Dedifferentiated amniotic fluid mesenchymal stem cell (primary cell): ENCODE data around the gene CRPPA.
"Not testable (repeated sequence)": the region's sequence is repeated elsewhere in the genome, so short reads cannot be mapped to it uniquely, and the experiment has no call there.

Source experiments
- DNase-seq: peaks from one replicate; pipeline ENCODE4 v3.0.0-alpha.2; 2016; ENCODE audit errors: extremely low spot score

Gene CRPPA

DNA sequence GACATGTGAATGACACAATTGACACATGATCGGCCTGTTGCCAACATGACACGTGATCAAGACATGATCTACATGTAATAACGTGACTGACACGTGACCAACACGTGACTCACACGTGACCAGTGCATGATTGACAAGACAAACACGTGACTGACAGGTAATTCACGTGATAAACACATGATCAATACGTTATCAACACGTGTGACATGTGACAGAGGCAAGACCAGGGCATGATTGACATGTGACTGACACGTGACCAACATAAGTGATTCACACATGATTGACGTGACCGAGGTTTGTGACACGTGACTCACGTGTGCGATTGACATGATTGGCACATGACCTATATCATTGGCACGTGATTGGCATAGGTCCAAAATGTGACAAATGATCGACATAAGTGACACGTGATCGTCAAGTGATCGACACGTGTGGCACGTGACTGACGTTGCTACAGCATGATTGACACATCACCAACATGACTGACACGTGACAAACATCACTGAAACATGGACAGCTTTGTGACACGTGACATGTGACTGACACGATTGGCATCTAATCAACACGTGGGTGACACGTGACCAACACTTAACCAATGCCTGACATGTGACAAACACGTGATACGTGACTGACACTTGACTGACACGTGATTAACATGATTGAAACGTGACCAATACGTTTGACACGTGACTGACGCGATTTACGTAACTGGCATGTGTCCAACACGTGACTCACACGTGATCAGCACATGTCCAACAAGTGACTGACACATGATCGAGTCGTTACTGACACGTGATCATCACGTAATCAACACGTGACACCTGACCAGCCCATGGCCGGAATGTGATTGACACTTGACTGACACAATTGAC lies 23.0 kb downstream of the CRPPA start:
- DNase-seq, result no peak

DNA sequence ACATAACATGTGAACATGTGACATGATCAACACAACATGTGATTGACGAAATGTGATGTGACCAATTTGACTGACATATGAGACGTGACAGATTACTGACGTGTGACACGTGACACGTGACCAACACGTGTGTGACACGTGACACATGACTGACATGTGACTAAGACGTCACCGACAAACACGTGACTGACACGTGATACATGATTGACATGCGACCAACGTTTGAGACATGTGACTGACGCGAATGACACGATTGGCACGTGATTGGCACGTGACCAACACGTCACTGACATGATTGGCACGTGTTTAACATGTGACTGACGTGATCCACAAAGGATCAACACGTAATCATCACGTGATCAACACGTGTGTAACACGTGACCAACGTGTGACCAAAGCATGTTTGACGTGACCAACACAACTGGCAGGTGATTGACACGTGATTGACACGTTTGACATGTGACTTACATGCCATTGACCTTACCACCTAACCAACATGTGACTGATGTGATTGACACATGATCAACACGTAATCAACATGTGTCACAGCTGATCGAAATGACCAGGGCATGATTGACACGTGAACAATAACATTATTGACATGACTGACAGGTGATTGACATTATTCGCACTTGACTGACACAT lies 23.7 kb downstream of the CRPPA start:
- no peak for DNase-seq

DNA sequence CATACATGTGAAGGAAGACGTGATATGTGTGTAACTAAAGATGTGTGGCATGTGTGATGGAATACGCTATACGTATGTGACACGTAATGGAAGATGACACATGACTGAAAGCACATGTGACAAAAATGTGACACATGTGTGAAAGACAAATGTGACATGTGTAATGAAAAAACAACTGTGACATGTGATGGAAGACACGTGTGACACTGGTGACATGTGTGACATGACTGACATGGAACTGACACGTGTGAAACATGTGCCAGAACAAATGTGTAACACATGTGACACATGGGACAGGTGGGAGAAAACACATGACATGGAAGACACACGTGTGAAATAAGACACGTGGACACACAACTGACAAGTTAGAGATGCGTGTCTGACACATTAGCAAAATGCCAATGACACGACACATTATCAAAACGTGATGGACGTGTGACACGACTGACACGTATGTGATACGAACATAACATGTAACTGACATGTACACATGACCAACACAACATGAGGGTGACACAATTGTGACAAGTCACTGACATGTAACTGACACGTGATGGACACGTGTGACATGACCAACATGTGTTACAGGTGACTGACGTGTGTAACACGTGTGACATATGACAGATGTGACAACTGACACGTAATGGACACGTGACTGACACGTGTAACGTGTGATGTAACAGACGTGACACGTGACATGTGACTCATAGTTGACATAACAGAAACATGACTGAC lies 24.4 kb downstream of the CRPPA start:
- no peak for DNase-seq

DNA sequence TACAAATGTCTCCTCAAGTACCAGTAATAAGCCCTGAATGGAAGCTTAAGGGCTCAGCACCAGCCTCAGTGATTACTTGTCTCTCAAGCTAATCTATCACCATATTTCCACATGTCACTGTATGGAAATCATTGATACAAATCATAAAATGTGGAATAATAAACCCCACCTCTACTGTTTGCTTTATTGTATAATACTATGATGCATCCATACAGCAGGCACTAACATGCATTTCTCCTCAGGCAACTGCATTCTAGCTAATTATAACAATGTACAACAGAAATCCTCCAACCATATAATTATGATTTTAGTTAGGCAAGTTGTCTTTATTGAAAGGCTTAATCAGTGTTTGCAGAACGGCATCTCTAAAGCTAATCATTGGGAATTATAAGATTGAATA lies 26.2 kb downstream of the CRPPA start:
- DNase-seq, result no peak

DNA sequence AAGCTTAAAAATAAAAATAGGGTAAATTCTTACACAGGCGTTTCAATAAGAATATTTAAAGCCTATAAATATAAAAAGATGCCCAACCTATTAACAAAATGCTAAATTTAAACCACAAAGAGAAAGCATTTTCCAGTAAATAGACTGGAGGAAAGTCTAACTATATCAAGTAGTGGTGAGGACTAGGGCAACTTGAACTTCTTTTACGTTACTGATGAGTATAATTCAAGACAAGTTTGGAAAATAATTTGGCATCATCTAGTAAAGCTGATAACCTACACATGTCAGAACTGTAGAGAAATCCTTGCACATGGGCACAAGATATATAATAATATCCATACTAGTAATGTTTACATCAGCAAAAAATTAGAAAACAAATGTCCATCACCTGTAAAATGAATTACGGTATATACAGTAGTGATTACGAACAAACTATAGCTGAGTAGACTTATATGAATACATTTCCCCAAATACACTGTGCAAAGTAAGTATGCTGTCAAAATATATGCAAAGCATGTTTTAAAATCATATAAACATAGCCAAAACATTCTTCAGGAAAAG lies 27.4 kb downstream of the CRPPA start:
- no peak for DNase-seq

DNA sequence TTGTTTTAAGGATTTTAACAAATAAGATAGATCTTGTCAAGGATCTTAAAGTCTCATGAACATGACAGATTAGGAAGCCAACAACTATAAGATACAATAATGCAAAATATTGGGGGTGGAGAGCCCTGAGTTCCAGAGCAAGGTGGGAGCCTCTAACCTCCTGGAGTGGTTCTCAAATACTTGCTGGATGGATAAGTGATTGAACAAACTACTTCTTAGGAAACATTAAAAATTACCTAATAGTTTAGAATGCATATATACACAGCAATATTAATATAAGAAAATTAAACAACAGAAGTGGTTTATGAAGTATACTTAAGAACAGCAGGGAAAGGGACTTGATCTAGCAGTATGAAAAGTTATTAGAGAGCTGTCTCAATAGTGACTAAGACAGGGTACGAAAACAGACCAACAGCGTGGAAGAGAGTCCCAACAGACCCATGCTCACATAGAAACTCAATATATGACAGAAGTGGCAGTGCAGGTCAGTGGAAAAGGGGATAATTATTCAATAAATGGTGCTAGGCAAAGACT lies 28.3 kb downstream of the CRPPA start:
- no peak for DNase-seq

DNA sequence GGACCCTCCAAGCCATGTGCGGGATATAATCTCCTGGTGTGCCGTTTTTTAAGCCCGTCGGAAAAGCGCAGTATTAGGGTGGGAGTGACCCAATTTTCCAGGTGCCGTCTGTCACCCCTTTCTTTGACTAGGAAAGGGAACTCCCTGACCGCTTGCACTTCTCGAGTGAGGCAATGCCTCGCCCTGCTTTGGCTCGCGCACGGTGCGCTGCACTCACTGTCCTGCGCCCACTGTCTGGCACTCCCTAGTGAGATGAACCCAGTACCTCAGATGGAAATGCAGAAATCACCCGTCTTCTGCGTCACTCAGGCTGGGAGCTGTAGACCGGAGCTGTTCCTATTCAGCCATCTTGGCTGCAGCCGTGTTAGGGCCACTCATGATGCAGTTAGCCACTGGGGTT lies 37.6 kb downstream of the CRPPA start:
- DNase-seq, result not testable (repeated sequence)

DNA sequence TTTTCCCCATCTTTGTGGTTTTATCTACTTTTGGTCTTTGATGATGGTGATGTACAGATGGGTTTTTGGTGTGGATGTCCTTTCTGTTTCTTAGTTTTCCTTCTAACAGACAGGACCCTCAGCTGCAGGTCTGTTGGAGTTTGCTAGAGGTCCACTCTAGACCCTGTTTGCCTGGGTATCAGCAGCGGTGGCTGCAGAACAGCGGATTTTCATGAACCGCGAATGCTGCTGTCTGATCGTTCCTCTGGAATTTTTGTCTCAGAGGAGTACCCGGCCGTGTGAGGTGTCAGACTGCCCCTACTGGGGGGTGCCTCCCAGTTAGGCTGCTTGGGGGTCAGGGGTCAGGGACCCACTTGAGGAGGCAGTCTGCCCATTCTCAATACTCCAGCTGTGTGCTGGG lies 38.2 kb downstream of the CRPPA start:
- DNase-seq, result not testable (repeated sequence)
